HepG2 (cell line): ENCODE data around the gene TUBA1C. TPM values are rescaled to one million over a fixed set of nuclear protein-coding genes. Genes with fewer than 3 reads are reported as not detected.
A peak's percentile ranks its signal among the peaks of the same experiment; 100 is the strongest.

Experiments
- HNF1A ChIP-seq, 2 experiments: sonication (generic) in 1 of 2; formaldehyde crosslinking in 1 of 2; IDR thresholded peaks; 2 replicates each; pipeline versions ENCODE4 v1.4.0 to v1.6.1; 2016 to 2020; ENCODE audit warnings: borderline replicate concordance in 1 of 2, low read depth in 1 of 2, mild to moderate bottlenecking in 1 of 2, missing genetic modification reagents in 1 of 2
- KIAA2018 ChIP-seq: sonication (generic); formaldehyde crosslinking; IDR thresholded peaks from 2 replicates; pipeline ENCODE4 v1.5.0; 2020; ENCODE audit warnings: mild to moderate bottlenecking, missing genetic modification reagents, borderline replicate concordance
- KLF9 ChIP-seq: IDR thresholded peaks from 2 replicates; pipeline ENCODE4 v1.6.1; 2016; ENCODE audit warnings: low read depth
- RCOR2 ChIP-seq: IDR thresholded peaks from 2 replicates; pipeline ENCODE4 v1.6.1; 2016; ENCODE audit warnings: missing biosample characterization, missing genetic modification reagents
- SNAPC2 ChIP-seq: sonication (generic); formaldehyde crosslinking; IDR thresholded peaks from 2 replicates; pipeline ENCODE4 v1.8.1; 2022; ENCODE audit warnings: mild to moderate bottlenecking, missing genetic modification reagents
- TAF15 ChIP-seq: fragments of 200-400 bp; formaldehyde crosslinking; IDR thresholded peaks from one replicate; pipeline ENCODE4 v1.6.1; 2018; ENCODE audit warnings: mild to moderate bottlenecking, low read depth, low read length; ENCODE audit not compliant: poor library complexity, severe bottlenecking
- YEATS4 ChIP-seq: sonication (generic); formaldehyde crosslinking; IDR thresholded peaks from 2 replicates; pipeline ENCODE4 v1.4.0; 2020; ENCODE audit warnings: missing genetic modification reagents, borderline replicate concordance
- ZNF264 ChIP-seq: sonication (generic); formaldehyde crosslinking; IDR thresholded peaks from 2 replicates; pipeline ENCODE4 v1.4.0; 2020; ENCODE audit warnings: missing genetic modification reagents
- ZNF383 ChIP-seq: sonication (generic); formaldehyde crosslinking; IDR thresholded peaks from 2 replicates; pipeline ENCODE4 v1.4.0; 2020; ENCODE audit warnings: missing genetic modification reagents, mild to moderate bottlenecking, borderline replicate concordance
- ZNF501 ChIP-seq: sonication (generic); formaldehyde crosslinking; IDR thresholded peaks from 2 replicates; pipeline ENCODE4 v1.5.1; 2020; ENCODE audit warnings: mild to moderate bottlenecking, moderate library complexity, missing genetic modification reagents
- polyA plus RNA-seq, 8 experiments: library from polyadenylated mRNA; depleted of rRNA in 3 of 8; stranded (reverse) in 7 of 8; unstranded in 1 of 8; fragments of >200 nt; fragmentation: Illumina TruSeq in 4 of 8; extraction: Trizol in 4 of 8; gene quantifications; 2 replicates each; pipeline versions ENCODE4 v1.2.1 to v1.2.3, GENCODE V29; 2011 to 2016; ENCODE audit warnings: low read depth in 4 of 8, missing spikeins in 1 of 8, mixed read lengths in 1 of 8; ENCODE audit not compliant: insufficient read depth in 1 of 8
- total RNA-seq, 5 experiments: library from RNA; depleted of rRNA; stranded (reverse); fragments of >200 nt; fragmentation: Illumina TruSeq; extraction: Trizol; gene quantifications; 2 replicates each; pipeline ENCODE4 v1.2.3, GENCODE V29; 2016; ENCODE audit warnings: low read depth in 1 of 5
- TF ChIP-seq, protein P1 (sequence below): sonication (generic); formaldehyde crosslinking; IDR thresholded peaks from 2 replicates; pipeline ENCODE4 v1.5.1; 2020; ENCODE audit warnings: missing genetic modification reagents, mild to moderate bottlenecking, borderline replicate concordance

Gene TUBA1C
- total and polyA plus RNA-seq, 2 of the 13 experiments (the other 11 are each of a cell fraction or from before 2014, with no cell fraction given): 693 to 1,075 TPM

DNA sequence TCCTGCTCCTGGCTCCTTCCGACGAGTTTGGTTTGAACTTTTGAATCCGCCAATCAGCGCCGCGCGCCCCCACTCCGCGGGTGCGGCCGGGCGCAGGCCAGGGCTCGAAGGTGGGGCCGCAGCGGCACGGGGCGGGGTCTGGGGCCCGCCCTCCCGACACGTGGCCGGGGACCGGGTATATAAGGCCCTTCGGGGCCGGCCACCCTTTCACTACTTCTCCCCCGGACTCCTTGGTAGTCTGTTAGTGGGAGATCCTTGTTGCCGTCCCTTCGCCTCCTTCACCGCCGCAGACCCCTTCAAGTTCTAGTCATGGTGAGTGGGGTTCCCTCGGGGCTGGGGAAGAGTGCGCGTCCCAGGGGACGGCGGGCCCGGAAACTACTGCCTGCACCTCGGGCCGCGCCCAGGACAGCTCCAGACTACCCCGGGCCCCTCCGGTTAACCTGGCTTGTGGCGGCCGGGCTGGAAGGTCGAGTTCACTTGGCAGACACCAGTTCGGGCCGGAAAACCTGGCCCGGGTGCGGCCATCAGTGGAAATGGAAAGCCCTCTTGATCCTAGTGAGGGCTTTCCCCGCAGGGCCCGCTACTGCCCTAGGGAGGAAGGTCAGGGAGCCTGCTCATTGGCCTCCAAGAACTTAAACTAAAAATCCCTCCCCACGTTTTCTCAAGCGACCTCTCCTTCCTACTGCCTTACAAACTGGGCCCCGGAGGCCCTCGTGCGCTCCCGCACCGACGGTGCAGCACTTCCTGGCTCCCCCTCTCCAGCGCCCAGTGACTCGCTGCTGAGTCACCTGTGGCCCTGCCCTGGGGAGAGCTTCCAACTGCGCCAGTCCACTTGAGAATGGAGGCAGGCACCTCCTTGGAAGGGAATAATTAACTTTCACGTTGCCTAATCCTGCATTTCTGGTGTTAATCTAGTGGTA is at the start of gene TUBA1C (continued):
- TF ChIP-seq SNAPC2 (CRISPR knock-in tag): peak; percentile 72
- TF ChIP-seq HNF1A (IDR thresholded peaks at IDR 0.05; ENCODE audit: low read depth): 0 out of 2 replicates have a peak, but pooled peaks have one; percentile 20
- peak; percentile 5; the same call in 1 of the 2 replicates for TF ChIP-seq HNF1A (CRISPR knock-in tag; IDR thresholded peaks at IDR 0.05; ENCODE audit: borderline replicate concordance)
- TF ChIP-seq YEATS4 (CRISPR knock-in tag): peak; percentile 93; the same call in 1 of the 2 replicates
- TF ChIP-seq, protein P1, sequence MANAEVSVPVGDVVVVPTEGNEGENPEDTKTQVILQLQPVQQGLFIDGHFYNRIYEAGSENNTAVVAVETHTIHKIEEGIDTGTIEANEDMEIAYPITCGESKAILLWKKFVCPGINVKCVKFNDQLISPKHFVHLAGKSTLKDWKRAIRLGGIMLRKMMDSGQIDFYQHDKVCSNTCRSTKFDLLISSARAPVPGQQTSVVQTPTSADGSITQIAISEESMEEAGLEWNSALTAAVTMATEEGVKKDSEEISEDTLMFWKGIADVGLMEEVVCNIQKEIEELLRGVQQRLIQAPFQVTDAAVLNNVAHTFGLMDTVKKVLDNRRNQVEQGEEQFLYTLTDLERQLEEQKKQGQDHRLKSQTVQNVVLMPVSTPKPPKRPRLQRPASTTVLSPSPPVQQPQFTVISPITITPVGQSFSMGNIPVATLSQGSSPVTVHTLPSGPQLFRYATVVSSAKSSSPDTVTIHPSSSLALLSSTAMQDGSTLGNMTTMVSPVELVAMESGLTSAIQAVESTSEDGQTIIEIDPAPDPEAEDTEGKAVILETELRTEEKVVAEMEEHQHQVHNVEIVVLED (CRISPR knock-in tag): 0 out of 2 replicates have a peak, but pooled peaks have one; percentile 40
- peak; percentile 76; the same call in 1 of the 2 replicates for TF ChIP-seq ZNF264 (CRISPR knock-in tag)
- peak; percentile 88 for TF ChIP-seq ZNF501
- 0 out of 2 replicates have a peak, but pooled peaks have one; percentile 42 for TF ChIP-seq KIAA2018
- peak; percentile 29; the same call in 1 of the 2 replicates for TF ChIP-seq ZNF383 (CRISPR knock-in tag)
- TF ChIP-seq TAF15: peak; percentile 52
- 0 out of 2 replicates have a peak, but pooled peaks have one; percentile 33 for TF ChIP-seq KLF9 (CRISPR knock-in tag)
- no peak for TF ChIP-seq RCOR2 (CRISPR knock-in tag)
